Measurements from ENCODE around the gene FUNDC2.

DNA sequence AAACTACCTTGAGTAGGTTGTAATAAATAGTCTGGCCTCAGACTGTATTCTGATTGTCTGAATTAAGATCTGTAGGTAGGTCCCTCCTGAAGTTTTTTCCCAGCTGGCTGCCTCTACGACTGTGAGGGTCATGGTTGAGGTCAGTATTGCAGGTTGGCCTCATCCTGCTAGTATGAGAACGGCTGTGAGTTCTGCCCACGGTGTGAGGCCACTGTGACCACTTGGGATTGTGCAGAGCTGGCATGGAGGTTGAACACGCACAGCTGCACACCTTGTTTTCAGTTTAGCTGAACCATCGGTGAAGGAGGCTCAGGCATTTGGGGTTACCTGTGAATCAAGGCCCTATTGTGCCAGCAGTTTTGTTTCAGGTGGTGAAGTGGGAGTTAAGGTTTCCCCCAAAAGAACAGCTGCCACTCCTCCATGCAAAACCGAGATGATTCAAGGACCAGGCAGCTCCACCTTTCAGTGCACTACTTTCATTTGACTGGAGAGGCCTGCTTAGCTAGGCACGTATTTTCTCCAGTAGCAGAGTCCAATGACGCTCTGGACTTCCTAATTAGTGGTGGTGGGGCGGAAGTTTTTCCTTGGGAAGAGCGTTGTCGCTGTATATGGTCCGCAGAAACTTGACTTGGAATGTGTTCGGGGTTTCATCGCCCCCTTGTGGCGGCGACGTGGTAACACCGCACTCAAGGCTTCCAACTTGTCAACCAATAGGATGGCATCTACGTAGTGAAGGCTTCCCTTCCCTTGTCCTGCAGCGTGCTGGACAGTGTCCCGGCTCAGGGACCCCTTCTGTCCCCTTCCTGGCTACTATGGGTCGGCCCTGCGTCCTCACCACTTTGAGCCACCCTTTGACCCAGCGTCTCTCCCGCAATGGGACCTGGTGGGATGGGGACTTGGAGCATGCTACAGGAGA lies 30.5 kb downstream of the FUNDC2 start:
- TF ChIP-seq, protein P1, sequence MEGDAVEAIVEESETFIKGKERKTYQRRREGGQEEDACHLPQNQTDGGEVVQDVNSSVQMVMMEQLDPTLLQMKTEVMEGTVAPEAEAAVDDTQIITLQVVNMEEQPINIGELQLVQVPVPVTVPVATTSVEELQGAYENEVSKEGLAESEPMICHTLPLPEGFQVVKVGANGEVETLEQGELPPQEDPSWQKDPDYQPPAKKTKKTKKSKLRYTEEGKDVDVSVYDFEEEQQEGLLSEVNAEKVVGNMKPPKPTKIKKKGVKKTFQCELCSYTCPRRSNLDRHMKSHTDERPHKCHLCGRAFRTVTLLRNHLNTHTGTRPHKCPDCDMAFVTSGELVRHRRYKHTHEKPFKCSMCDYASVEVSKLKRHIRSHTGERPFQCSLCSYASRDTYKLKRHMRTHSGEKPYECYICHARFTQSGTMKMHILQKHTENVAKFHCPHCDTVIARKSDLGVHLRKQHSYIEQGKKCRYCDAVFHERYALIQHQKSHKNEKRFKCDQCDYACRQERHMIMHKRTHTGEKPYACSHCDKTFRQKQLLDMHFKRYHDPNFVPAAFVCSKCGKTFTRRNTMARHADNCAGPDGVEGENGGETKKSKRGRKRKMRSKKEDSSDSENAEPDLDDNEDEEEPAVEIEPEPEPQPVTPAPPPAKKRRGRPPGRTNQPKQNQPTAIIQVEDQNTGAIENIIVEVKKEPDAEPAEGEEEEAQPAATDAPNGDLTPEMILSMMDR (IDR thresholded peaks at IDR 0.05) = peak; percentile 60 to 72 (median 68)
- TF ChIP-seq POLR2A (IDR thresholded peaks at IDR 0.05) = no peak
